Measurements from ENCODE around the gene FOXP1.

DNA sequence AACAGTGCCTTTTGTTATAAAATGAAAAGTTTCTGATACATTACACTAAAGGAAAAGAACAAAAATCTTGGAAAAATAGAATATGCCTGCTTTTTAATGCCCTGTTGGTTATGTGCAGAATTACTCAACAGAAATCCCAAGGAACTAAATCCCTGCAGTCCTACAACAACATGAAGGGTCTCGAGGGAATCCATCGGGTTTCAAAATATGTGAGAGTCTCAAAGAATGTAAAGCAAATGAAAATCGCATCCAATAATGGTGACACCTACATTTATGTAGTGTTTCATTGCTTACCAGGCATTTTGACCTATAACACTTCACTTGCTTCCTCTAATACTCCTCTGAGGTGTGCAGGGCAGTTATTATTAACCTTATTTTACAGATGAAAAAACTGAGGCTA, 411.3 kb downstream of the FOXP1 start:
- TF ChIP-seq, protein P1, sequence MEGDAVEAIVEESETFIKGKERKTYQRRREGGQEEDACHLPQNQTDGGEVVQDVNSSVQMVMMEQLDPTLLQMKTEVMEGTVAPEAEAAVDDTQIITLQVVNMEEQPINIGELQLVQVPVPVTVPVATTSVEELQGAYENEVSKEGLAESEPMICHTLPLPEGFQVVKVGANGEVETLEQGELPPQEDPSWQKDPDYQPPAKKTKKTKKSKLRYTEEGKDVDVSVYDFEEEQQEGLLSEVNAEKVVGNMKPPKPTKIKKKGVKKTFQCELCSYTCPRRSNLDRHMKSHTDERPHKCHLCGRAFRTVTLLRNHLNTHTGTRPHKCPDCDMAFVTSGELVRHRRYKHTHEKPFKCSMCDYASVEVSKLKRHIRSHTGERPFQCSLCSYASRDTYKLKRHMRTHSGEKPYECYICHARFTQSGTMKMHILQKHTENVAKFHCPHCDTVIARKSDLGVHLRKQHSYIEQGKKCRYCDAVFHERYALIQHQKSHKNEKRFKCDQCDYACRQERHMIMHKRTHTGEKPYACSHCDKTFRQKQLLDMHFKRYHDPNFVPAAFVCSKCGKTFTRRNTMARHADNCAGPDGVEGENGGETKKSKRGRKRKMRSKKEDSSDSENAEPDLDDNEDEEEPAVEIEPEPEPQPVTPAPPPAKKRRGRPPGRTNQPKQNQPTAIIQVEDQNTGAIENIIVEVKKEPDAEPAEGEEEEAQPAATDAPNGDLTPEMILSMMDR (IDR thresholded peaks at IDR 0.05), result no peak
- no peak for TF ChIP-seq POLR2A (IDR thresholded peaks at IDR 0.05)
